Osteoblast (primary cell): ENCODE results near the gene LMOD2. TPM values are rescaled to one million over a fixed set of nuclear protein-coding genes. Genes with fewer than 3 reads are reported as not detected.

Experiments used
- DNase-seq: peaks from one replicate; pipeline ENCODE4 v3.0.0; 2011; ENCODE audit warnings: low spot score, mixed read lengths; ENCODE audit not compliant: insufficient read length; ENCODE audit errors: missing footprints
- H2AFZ ChIP-seq: 2 replicates; pipeline ENCODE4 v1.6.0; 2011; ENCODE audit warnings: mild to moderate bottlenecking, low read length
- H3K27ac ChIP-seq: 2 replicates; pipeline ENCODE4 v1.5.1; 2011; ENCODE audit warnings: mild to moderate bottlenecking, low read depth, low read length, moderate library complexity
- H3K27me3 ChIP-seq: 2 replicates; pipeline ENCODE4 v1.6.0; 2012; ENCODE audit warnings: mild to moderate bottlenecking, control low read depth, inconsistent platforms, low read length, moderate library complexity; ENCODE audit not compliant: insufficient read depth
- H3K36me3 ChIP-seq: 2 replicates; pipeline ENCODE4 v1.5.1; 2011; ENCODE audit warnings: mild to moderate bottlenecking, low read length, control low read depth, moderate library complexity; ENCODE audit not compliant: insufficient read depth
- H3K4me1 ChIP-seq: 2 replicates; pipeline ENCODE4 v1.5.1; 2011; ENCODE audit warnings: mild to moderate bottlenecking, low read length, control low read depth, moderate library complexity; ENCODE audit not compliant: insufficient read depth
- H3K4me2 ChIP-seq: 2 replicates; pipeline ENCODE4 v1.6.0; 2011; ENCODE audit warnings: mild to moderate bottlenecking, low read length; ENCODE audit not compliant: insufficient read depth
- H3K4me3 ChIP-seq: fragments of 200-600 bp; sonication (generic); 3 replicates; pipeline ENCODE4 v1.5.1; 2012; ENCODE audit warnings: mild to moderate bottlenecking, low read length, inconsistent platforms; ENCODE audit not compliant: insufficient read depth
- H3K79me2 ChIP-seq: 2 replicates; pipeline ENCODE4 v1.6.0; 2012; ENCODE audit warnings: mild to moderate bottlenecking, low read length, control low read depth, inconsistent platforms; ENCODE audit not compliant: insufficient read depth
- H3K9me3 ChIP-seq: 2 replicates; pipeline ENCODE4 v1.5.1; 2011; ENCODE audit warnings: low read depth, low read length, control low read depth
- H4K20me1 ChIP-seq: 2 replicates; pipeline ENCODE4 v1.6.0; 2012; ENCODE audit warnings: mild to moderate bottlenecking, low read length, control low read depth; ENCODE audit not compliant: insufficient read depth
- total RNA-seq: library from RNA; depleted of rRNA; stranded (reverse); fragments of >200 nt; gene quantifications from 2 replicates; pipeline ENCODE4 v1.2.3, GENCODE V29; 2012
- TF ChIP-seq, protein P1 (sequence below): IDR thresholded peaks from 2 replicates; pipeline ENCODE4 v1.5.1; 2011; ENCODE audit warnings: mild to moderate bottlenecking, low read depth, low read length, moderate library complexity; ENCODE audit errors: extremely low read depth

The LMOD2 gene
- total RNA-seq, 1 donor, result not detected

DNA sequence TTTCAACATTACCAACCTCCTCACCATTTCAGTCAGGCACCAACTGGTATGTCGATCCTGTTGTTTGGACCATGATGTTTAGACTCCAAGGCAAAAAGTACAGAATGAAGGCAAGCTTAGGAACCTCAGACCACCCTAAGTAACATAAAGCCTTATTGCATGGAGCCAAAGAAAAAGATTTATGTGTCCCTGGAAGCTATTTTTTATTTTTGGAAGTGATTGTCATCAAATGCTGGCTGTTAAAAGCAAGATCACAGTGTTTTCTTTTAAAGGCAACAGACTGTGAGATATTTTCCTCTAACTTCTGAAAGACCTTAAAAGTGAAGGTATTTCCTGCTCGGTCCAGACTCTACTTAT, 45.8 kb upstream of the LMOD2 start:
- no peak overlapping the region for H3K27ac ChIP-seq
- no peak overlapping the region for H3K4me3 ChIP-seq

DNA sequence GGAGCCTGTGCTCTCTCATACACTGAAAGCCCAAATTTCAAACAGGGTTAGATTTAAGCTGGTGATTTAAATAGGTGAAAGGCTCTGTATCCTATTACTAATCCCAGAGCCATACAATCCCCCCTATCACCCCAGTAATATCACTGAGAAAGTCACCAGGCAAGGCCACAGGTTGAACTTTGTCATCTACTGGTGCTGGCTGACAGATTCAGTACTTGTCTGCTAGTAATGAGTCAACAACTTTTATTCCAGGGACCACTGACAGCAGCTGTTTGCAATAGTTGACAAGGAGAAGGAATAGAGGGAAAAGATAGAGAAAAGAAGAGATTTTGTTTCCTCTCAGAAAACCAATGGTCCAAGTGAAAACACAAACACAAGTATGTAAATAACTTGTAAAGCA, 43.6 kb upstream of the LMOD2 start:
- H3K4me1 ChIP-seq, result no peaks in the 10 kb centered on the region
- H3K27me3 ChIP-seq, result no peaks in the 10 kb centered on the region
- no peak overlapping the region for H3K4me3 ChIP-seq
- TF ChIP-seq, protein P1, sequence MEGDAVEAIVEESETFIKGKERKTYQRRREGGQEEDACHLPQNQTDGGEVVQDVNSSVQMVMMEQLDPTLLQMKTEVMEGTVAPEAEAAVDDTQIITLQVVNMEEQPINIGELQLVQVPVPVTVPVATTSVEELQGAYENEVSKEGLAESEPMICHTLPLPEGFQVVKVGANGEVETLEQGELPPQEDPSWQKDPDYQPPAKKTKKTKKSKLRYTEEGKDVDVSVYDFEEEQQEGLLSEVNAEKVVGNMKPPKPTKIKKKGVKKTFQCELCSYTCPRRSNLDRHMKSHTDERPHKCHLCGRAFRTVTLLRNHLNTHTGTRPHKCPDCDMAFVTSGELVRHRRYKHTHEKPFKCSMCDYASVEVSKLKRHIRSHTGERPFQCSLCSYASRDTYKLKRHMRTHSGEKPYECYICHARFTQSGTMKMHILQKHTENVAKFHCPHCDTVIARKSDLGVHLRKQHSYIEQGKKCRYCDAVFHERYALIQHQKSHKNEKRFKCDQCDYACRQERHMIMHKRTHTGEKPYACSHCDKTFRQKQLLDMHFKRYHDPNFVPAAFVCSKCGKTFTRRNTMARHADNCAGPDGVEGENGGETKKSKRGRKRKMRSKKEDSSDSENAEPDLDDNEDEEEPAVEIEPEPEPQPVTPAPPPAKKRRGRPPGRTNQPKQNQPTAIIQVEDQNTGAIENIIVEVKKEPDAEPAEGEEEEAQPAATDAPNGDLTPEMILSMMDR, result no peak
- no peaks in the 10 kb centered on the region for H3K79me2 ChIP-seq
- H3K4me2 ChIP-seq, result no peak overlapping the region
- no peak overlapping the region for H3K27ac ChIP-seq
- H3K9me3 ChIP-seq, result no peaks in the 10 kb centered on the region
- DNase-seq, result peak; percentile 4
- H4K20me1 ChIP-seq, result no peaks in the 10 kb centered on the region
- H3K36me3 ChIP-seq, result no peaks in the 10 kb centered on the region
- H2AFZ ChIP-seq, result no peak overlapping the region

More for the DNA sequence above, 45.8 kb upstream of the LMOD2 start:
- no peaks in the 10 kb centered on the region for H3K36me3 ChIP-seq
- no peaks in the 10 kb centered on the region for H3K79me2 ChIP-seq
- H3K4me1 ChIP-seq, result no peaks in the 10 kb centered on the region
- TF ChIP-seq, protein P1, result no peak
- H3K9me3 ChIP-seq, result no peaks in the 10 kb centered on the region
- H4K20me1 ChIP-seq, result no peaks in the 10 kb centered on the region
- H3K27me3 ChIP-seq, result no peaks in the 10 kb centered on the region
- H2AFZ ChIP-seq, result no peak overlapping the region
- peak; percentile 39 for DNase-seq
- no peak overlapping the region for H3K4me2 ChIP-seq

DNA sequence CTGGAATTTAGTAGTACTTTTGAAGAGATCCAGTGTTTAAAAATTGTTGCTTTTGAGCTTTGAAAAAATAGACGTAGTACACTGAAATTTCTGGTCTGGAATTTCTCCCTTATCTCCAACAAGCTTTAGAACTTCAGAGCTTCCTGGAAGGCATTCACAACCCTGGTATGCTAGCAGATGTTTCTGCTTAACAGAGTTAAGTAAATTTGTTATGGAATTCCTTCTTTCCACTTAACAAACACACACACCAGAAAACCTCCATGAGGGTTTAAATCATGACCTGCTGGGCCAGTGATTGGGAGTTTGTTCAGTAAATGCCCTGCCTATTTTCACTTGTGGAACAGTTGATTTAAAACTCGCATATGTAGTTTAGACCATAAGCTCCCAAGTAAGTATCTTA, 40.3 kb upstream of the LMOD2 start:
- Histone ChIP-seq H3K79me2 (no peaks in the 10 kb centered on the region), H3K27me3 (no peaks in the 10 kb centered on the region), H4K20me1 (no peaks in the 10 kb centered on the region), H2AFZ (no peak overlapping the region), H3K36me3 (no peaks in the 10 kb centered on the region), H3K4me3 (no peak overlapping the region), H3K27ac (no peak overlapping the region), H3K4me1 (no peaks in the 10 kb centered on the region), H3K9me3 (no peaks in the 10 kb centered on the region), H3K4me2 (no peak overlapping the region)
- no peak for DNase-seq
- TF ChIP-seq, protein P1, result no peak

DNA sequence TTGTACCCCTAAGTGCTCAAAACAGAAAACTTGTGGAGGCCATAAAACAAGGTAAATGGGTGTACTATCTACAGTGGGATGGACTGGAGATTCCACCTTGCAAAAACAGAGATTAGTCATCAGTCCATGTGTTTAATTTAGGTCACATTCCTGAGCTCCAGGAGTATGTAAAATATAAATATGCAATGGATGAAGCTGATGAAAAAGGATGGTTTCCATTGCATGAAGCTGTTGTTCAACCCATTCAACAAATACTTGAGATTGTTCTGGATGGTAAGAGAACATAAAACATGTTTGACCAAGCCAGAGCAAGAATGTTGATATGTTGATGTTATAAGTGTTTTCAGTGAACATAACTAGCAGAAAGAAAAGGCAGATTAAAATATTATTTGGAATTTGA, 39.4 kb upstream of the LMOD2 start:
- no peaks in the 10 kb centered on the region for H4K20me1 ChIP-seq
- H2AFZ ChIP-seq, result no peak overlapping the region
- H3K4me3 ChIP-seq, result no peak overlapping the region
- no peak overlapping the region for H3K4me2 ChIP-seq
- DNase-seq, result no peak
- TF ChIP-seq, protein P1, result no peak
- H3K27me3 ChIP-seq, result no peaks in the 10 kb centered on the region
- no peaks in the 10 kb centered on the region for H3K36me3 ChIP-seq
- H3K4me1 ChIP-seq, result no peaks in the 10 kb centered on the region
- no peaks in the 10 kb centered on the region for H3K79me2 ChIP-seq
- no peaks in the 10 kb centered on the region for H3K9me3 ChIP-seq
- H3K27ac ChIP-seq, result no peak overlapping the region
